Right lobe of liver (tissue), 4 donors: ENCODE results near the gene TMEM190.

Experiments
- CTCF ChIP-seq, 4 donors: fragments of 200-600 bp in 3 of 4; fragments of 450-650 bp in 1 of 4; IDR thresholded peaks; one replicate each; pipeline versions ENCODE4 v1.5.1 to v1.8.0; 2016 to 2022; ENCODE audit warnings: antibody characterized with exemption in 4 of 4, mild to moderate bottlenecking in 2 of 4
- POLR2A ChIP-seq: fragments of 450-650 bp; IDR thresholded peaks from one replicate; pipeline ENCODE4 v1.6.1; 2017; ENCODE audit warnings: antibody characterized with exemption, mild to moderate bottlenecking
- donor health status: DM: no; HTN: no; CAD: no.
- donor health status: DM: no; HTN: no; CAD: no.
- donor health status: DM: no; HTN: yes; CAD: no.

DNA sequence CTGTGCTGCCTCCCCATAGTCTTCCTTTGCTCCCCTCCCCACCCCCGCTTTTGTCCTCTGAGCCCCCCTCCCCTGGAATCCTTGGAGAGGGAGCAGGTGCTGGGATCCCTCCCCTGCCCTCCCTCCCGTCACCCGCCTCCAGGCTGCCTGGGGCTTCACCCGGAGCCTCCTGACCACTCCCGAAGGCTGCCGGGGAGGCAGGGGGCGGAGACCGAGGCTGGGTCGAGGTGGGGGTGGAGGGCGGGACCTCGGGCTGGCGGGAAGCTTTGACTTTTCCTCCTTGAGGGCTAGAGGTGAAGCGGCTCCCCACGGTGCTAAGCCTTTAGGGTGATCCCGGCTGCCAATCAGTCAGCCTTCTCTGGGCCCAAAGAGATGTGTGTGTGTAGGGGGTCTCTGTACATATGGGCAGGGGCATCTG, 35.4 kb upstream of the TMEM190 start:
- TF ChIP-seq CTCF (IDR thresholded peaks at IDR 0.05) (no peak), POLR2A (no peak)
